Progenitor cell of endocrine pancreas (in vitro differentiated cells): ENCODE data around the gene GALNT1. TPM values are rescaled to one million over a fixed set of nuclear protein-coding genes. Genes with fewer than 3 reads are reported as not detected.
A peak's percentile ranks its signal among the peaks of the same experiment; 100 is the strongest.

Source experiments
- DNase-seq: peaks from one replicate; pipeline ENCODE4 v3.0.0; 2021; ENCODE audit warnings: low spot score; ENCODE audit not compliant: unreplicated experiment
- H3K27ac Mint-ChIP-seq: 2 replicates; pipeline ENCODE4 v1.8.0; 2021; ENCODE audit warnings: mild to moderate bottlenecking, moderate library complexity, mixed read lengths
- H3K27me3 Mint-ChIP-seq: 2 replicates; pipeline ENCODE4 v1.8.0; 2021; ENCODE audit warnings: mixed read lengths
- H3K36me3 Mint-ChIP-seq: 2 replicates; pipeline ENCODE4 v1.8.0; 2022; ENCODE audit warnings: mixed read lengths; ENCODE audit not compliant: insufficient read depth
- H3K4me1 Mint-ChIP-seq: 2 replicates; pipeline ENCODE4 v1.8.0; 2021; ENCODE audit warnings: low read depth, mixed read lengths
- H3K4me3 Mint-ChIP-seq: 2 replicates; pipeline ENCODE4 v1.8.0; 2021; ENCODE audit warnings: low read depth, mild to moderate bottlenecking, moderate library complexity, mixed read lengths
- H3K9me3 Mint-ChIP-seq: 2 replicates; pipeline ENCODE4 v1.8.0; 2021; ENCODE audit warnings: low read depth, mixed read lengths
- CTCF ChIP-seq: fragments of 200-600 bp; sonication (generic); IDR thresholded peaks from one replicate; pipeline ENCODE4 v1.5.0; 2021; ENCODE audit warnings: antibody characterized with exemption, mild to moderate bottlenecking; ENCODE audit not compliant: unreplicated experiment
- total RNA-seq: library from RNA; stranded (reverse); gene quantifications from 2 replicates; pipeline ENCODE4 v1.2.1, GENCODE V29; 2021

The GALNT1 gene
- total RNA-seq, 1 donor from 2014 or later, result 92.8 TPM

GRCh38 chr18:35633761-35634160 lies 52.2 kb downstream of the GALNT1 start:
- peaks cover 29% of the 10 kb centered on the region for H3K9me3 Mint-ChIP-seq
- no peaks in the 10 kb centered on the region for H3K27me3 Mint-ChIP-seq
- H3K36me3 Mint-ChIP-seq, result peaks cover 31% of the 10 kb centered on the region
- no peak overlapping the region for H3K27ac Mint-ChIP-seq
- H3K4me3 Mint-ChIP-seq, result no peak overlapping the region
- no peak for TF ChIP-seq CTCF
- H3K4me1 Mint-ChIP-seq, result peaks cover 5% of the 10 kb centered on the region
- DNase-seq, result no peak

GRCh38 chr18:35634323-35634722 lies 52.8 kb downstream of the GALNT1 start:
- TF ChIP-seq CTCF, result no peak
- Mint-ChIP-seq H3K36me3 (peaks cover 29% of the 10 kb centered on the region), H3K4me1 (peaks cover 5% of the 10 kb centered on the region), H3K4me3 (no peak overlapping the region), H3K9me3 (peaks cover 27% of the 10 kb centered on the region), H3K27me3 (no peaks in the 10 kb centered on the region), H3K27ac (peak overlapping the region; percentile 78)
- no peak for DNase-seq

GRCh38 chr18:35635170-35635569 lies 53.6 kb downstream of the GALNT1 start:
- H3K4me3 Mint-ChIP-seq, result no peak overlapping the region
- H3K9me3 Mint-ChIP-seq, result peaks cover 20% of the 10 kb centered on the region
- TF ChIP-seq CTCF, result no peak
- peak overlapping the region; percentile 78 for H3K27ac Mint-ChIP-seq
- peaks cover 5% of the 10 kb centered on the region for H3K4me1 Mint-ChIP-seq
- DNase-seq, result no peak
- peaks cover 24% of the 10 kb centered on the region for H3K36me3 Mint-ChIP-seq
- H3K27me3 Mint-ChIP-seq, result no peaks in the 10 kb centered on the region

- peaks cover 5% of the 10 kb centered on the region for H3K4me1 Mint-ChIP-seq
- H3K9me3 Mint-ChIP-seq, result peaks cover 17% of the 10 kb centered on the region
- H3K27ac Mint-ChIP-seq, result no peak overlapping the region
- no peak overlapping the region for H3K4me3 Mint-ChIP-seq
- H3K27me3 Mint-ChIP-seq, result no peaks in the 10 kb centered on the region
- no peak for DNase-seq
- no peak for TF ChIP-seq CTCF
- peaks cover 23% of the 10 kb centered on the region for H3K36me3 Mint-ChIP-seq
Measured at GRCh38 chr18:35637227-35637626, 55.7 kb downstream of the GALNT1 start.

GRCh38 chr18:35639296-35639695 lies 57.8 kb downstream of the GALNT1 start:
- Mint-ChIP-seq H3K36me3 (peaks cover 25% of the 10 kb centered on the region), H3K4me1 (peaks cover 5% of the 10 kb centered on the region), H3K27me3 (no peaks in the 10 kb centered on the region), H3K9me3 (peaks cover 17% of the 10 kb centered on the region), H3K27ac (no peak overlapping the region), H3K4me3 (no peak overlapping the region)
- no peak for DNase-seq
- no peak for TF ChIP-seq CTCF
